ENCODE data around the gene CCDC34. TPM values are rescaled to one million over a fixed set of nuclear protein-coding genes. Genes with fewer than 3 reads are reported as not detected.

Gene CCDC34
- total and polyA plus RNA-seq, 2 of the 8 experiments (the other 6 are each of a cell fraction or from before 2014, with no cell fraction given): 7.7 to 24.3 TPM

GRCh38 chr11:27373392-27373791, 10.4 kb upstream of the CCDC34 start (continued):
- no peak for TF ChIP-seq CHD7 (IDR thresholded peaks at IDR 0.05; ENCODE audit: insufficient replicate concordance, low read length)
- TF ChIP-seq BCL11A (IDR thresholded peaks at IDR 0.05; ENCODE audit: low read depth in 2 of 2, low read length in 2 of 2): no peak
- TF ChIP-seq KDM1A (IDR thresholded peaks at IDR 0.05; ENCODE audit: borderline replicate concordance, low read length): no peak
- TF ChIP-seq ASH2L (IDR thresholded peaks at IDR 0.05; ENCODE audit: low read length): no peak
- TF ChIP-seq TEAD4 (IDR thresholded peaks at IDR 0.05; ENCODE audit: low read depth, low read length): no peak
- no peak for TF ChIP-seq BACH1 (IDR thresholded peaks at IDR 0.05; ENCODE audit: low read length)

All from H1 (cell line).